Kidney glomerular epithelial cell (primary cell): ENCODE results near the gene PROCR.
"Not testable (repeated sequence)": the region's sequence is repeated elsewhere in the genome, so short reads cannot be mapped to it uniquely, and the experiment has no call there.

Experiments used
- DNase-seq: peaks from one replicate; lab custom pipeline; 2025; lab: John Stamatoyannopoulos, UW

Gene PROCR

DNA sequence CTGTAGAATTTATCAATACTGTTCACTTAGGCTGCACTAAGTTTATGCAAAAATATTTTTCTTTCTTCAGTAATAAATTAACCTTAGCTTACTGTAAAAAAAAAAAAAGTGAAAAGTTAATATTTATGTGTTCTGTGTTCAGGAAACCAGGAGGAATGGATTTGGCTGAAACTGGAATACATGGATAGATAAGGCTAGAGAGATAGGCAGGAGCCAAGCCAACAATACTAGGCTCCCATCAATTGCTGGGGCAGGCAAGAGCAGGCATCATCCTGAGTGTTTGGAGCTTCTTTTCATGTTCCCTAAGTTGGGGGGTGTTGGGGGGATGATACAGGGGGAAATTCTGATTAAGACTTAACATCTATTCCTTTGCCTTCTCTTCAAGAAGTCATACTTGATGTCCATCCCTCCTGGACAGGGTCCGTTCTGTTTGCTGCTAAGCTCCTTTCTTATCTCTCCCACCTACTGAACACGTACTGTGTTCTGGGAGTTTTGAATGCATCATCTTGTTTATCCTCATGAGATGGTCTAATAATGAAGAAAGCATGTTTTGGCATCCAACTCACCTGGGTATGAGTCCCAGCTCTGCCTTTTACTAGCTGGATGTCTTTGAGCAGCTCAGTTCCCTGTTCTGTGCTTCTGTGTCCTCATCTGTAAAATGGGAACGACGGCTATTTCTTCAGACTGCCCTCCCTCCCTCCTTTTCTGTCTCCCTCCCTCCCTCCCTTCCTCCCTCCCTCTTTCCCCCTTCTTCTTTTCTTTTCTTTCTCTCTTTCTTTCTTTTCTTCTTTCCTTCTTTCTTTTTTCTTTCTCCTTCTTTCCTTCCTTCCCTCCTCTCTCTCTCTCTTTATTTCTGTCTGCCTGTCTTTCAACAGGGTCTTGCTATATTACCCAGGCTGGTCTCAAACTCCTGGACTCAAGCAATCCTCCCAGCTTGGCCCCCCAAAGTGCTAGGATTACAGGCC, 6.4 kb upstream of the PROCR start:
- DNase-seq = no peak

DNA sequence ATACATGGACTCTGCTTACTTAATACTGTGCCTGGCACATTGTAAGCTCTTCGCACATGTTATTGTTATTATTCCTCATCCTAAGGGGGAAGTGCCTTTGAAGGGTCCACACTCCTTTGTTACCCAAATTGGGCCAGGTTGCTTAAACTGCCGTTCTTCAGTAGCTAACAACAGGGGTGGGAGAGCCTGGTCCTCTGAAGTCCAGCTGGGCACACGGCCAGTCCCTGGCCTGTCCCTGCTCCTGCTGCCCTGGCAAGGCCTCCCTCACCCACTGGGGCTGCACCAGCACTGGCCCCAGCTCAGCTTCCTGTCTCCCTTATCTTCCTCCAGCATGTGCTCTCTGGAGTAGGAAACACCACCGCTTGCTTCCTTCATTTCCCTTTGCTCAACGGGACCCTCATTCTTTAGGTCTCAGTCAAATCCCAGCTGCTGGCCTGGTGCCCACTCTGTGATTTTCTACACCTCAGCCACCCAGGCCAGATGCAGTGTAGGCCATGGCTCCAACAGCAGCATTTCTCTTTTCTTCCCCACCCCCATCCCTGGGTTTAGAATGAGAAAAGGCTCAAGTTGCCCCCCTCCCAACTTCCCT, 5.5 kb upstream of the PROCR start:
- no peak for DNase-seq

DNA sequence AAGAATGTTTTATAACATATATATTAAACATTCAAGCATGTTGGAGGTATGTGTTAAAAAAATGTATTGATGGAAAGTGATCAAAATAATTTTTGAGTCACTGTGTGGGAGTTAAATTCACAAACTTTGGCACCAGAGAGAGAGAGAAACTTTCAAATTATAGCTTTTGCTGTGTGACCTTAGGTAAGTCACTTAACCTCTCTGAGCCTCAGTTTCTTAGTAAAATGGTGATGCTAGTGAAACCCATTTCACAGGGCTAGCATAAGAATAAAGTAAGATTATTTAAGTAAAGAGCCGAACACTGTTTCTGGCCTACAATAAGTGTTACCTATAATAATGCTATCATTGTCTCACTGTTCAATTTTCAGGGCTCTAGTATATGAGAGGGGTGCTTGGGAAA, 4.1 kb upstream of the PROCR start:
- no peak for DNase-seq

DNA sequence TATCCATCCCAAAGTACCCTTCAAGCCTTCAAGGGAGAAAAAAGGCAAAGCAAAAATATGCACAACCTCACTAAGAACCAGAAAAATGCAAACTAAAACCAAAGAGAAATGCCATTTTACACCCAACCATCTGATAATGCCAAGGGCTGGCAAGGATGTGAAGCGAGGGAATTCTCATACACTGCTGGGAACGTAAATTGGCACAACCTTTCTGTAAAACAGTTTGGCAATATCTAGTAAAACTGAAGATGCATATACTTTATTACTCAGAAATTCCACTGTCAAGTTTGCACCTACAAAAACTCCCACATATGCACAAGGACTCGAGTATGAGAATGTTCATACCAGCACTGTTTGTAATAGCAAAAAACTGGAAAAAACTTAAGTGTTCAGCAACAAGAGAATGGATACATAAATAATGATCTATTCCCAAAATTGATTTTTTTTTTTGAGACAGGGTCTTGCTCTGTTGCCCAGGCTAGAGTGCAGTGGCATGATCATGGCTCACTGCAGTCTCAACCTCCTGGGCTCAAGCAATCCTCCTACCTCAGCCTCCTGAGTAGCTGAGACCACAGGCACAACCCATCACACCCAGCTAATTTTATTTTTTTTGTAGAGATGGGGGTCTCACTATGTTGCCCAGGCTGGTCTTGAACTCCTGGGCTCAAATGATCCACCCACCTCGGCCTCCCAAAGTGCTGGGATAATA, 3.0 kb upstream of the PROCR start:
- not testable (repeated sequence) for DNase-seq

DNA sequence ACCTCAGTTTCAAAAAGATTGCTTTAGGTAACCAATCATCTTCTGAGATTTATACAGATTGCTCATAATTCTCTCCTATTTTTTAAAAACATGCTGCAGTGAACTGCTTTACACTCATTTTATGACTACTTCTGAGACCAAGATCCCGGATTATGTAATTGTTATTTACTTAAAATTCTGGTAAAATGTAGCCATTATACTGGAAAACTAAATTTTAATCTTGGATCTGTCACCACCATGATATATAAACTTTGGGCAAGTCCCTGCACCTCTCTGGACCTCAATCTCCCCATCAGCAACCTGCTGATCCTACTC, 477 bp upstream of the PROCR start:
- DNase-seq = no peak

DNA sequence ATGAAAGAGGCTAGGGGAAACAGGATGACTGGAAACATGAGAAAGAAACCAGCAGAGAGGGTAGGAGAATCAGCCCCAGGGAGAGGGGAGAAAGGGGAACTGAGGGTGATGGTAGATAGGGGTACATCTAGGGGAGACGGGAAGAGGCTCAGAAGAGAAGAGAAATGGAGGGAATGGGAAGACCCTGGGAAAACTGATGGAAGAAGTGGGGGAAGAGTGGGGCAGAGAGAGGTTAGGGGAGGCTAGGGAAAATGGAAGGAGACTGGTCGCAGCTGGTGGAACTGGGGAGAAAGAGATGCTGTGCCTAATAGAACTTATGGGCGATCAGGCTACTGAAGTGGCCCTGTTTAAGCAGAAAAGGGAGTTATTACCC, 548 bp downstream of the PROCR start:
- no peak for DNase-seq

DNA sequence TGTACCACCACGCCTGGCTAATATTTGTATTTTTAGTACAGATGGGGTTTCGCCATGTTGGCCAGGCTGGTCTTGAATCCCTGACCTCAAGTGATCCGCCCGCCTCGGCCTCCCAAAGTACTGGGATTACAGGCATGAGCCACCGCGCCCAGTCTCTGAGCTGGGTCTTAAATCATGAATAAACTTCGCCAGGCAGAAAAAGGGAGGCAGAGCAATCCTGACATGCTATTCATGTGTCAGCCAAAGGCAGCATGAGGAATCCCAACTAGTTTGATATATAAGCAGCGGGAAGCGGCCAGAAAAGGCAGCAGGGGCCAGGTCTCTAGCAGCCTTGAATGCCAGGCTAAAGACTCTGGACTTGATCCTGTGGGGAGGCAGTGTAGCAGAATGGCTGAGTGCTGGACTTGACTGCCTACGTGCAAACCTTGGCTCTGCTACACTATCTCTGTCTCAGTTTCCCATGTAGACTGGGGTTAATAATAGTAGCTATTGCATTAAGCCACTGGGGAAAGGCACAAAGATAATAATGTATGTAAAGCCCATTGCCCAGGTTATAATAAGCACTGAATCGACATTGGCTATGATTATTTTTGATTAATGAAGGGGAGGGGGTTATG, 1.8 kb downstream of the PROCR start:
- no peak for DNase-seq

DNA sequence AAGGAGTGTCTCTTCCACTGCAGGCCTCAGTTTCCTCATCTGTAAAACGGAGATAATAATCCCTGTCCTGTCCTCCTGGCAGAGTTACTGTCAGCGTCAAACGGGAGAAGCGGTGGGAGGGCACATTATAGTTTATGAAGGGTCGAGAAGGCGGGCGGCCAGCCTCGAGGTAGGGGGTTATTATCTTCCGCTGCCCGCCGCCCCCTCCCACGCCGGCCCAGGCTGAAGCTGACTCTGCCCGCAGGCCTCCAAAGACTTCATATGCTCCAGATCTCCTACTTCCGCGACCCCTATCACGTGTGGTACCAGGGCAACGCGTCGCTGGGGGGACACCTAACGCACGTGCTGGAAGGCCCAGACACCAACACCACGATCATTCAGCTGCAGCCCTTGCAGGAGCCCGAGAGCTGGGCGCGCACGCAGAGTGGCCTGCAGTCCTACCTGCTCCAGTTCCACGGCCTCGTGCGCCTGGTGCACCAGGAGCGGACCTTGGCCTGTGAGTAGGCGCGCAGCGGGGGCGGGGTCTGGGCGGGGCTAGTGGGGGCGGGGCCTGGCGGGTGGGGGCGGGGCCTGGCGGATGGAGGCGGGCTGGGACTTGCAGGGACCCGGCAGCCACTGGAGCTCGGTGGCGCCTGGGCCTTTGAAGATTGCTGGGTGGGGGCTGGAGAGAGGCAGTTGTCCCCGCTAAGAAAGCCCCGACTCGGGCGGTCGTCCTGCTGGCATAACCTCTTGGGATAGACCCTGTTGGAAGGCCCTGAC, 2.8 kb downstream of the PROCR start:
- DNase-seq = no peak

DNA sequence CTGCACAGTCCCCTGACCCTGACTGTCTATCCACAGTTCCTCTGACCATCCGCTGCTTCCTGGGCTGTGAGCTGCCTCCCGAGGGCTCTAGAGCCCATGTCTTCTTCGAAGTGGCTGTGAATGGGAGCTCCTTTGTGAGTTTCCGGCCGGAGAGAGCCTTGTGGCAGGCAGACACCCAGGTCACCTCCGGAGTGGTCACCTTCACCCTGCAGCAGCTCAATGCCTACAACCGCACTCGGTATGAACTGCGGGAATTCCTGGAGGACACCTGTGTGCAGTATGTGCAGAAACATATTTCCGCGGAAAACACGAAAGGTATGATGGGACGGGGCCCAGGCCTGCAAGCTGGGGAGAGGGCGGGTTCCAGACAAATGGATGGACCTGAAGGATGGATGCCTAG, 4.3 kb downstream of the PROCR start:
- no peak for DNase-seq

DNA sequence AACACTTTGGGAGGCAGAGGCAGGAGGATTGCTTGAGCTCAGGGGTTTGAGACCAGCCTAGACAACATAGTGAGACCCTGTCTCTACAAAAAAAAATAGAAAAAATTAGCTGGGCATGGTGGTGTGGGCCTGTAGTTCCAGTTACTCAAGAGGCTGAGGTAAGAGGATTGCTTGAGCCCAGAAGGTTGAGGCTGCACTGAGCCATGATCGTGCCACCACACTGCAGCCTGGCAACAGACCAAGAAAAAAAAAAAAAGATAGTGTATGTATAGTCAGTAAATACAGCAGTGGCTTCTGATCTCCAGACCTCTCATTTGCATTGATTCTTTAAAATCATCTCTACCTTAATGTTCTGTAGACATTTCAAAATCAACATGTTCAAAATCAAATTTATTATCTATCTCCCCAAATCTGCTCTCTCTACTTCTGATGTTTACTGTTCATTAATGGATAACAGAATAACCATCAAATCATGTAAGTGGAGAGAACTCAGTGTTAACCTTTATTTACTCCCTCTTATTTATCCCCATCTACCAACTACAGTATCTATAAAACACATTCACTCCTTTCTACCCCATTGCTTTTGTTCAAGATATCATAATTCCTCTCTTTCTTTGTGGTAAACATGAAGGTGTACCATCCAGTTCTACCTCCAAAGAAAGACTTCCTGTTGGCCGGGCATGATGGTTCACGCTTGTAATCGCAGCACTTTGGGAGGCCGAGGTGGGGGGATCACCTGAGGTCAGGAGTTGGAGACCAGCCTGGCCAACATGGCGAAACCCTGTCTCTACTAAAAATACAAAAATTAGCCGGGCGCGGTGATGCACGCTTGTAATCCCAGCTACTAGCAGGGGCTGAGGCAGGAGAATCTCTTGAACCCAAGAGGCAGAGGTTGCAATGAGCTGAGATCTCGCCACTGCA, 7.7 kb downstream of the PROCR start:
- DNase-seq = no peak

DNA sequence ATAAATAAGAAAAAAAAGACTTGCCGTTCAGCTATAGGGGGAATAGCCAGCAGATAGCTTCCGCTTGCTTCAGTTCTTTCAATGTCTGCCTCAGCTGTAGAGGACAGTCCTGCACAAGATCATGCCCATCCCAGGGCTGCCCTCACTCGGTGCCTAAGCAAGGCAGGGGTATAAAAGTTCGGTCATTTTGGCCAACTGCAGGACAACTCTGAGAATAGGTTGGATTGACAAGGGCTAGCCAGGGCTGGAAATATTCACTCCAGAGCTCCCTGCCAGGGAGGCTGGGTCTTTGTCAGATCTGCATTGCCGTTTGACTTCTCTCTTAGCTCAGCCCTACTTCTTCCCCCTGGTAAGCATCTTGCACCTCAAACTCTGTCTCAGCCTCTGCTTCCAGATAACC, 8.4 kb downstream of the PROCR start:
- DNase-seq = no peak

DNA sequence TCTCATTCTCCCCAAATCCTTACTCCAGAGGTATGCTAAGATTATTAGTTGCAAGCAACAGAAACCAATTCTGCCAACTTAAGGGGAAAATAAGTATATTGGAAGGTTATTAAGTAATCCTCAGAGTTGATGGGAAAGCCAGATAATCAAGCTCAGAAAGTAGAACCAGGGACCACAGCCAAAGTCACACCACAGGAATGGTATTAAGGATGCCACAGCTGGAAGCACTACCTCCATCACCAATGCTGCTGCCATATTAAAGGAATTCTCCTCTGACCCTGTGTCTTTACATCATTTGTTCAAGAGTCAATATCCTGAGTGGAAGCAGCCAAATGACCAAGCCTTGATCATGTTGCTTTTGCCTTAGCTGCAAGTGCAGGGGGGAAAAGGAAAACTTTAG, 9.9 kb downstream of the PROCR start:
- no peak for DNase-seq

DNA sequence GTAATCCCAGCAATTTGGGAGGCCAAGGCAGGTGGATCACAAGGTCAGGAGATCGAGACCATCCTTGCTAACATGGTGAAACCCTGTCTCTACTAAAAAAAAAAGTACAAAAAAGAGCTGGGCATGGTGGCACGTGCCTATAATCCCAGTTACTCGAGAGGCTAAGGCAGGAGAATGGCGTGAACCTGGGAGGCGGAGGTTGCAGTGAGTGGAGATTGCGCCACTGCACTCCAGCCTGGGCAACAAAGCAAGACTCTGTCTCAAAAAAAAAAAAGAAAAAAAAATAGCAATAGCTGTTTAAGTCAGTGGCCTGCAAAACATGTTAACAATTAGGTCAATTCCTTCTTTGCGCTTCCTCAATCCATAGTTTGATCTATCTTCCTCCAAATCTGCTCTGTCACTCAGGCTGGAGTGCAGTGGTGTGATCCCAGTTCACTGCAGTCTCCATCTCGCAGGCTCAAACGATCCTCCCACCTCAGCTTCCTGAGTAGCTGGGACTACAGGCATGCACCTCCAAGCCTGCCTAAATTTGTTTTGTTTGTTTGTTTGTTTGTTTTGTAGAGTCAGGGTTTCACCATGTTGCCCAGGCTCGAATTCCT, 14.9 kb downstream of the PROCR start:
- not testable (repeated sequence) for DNase-seq

DNA sequence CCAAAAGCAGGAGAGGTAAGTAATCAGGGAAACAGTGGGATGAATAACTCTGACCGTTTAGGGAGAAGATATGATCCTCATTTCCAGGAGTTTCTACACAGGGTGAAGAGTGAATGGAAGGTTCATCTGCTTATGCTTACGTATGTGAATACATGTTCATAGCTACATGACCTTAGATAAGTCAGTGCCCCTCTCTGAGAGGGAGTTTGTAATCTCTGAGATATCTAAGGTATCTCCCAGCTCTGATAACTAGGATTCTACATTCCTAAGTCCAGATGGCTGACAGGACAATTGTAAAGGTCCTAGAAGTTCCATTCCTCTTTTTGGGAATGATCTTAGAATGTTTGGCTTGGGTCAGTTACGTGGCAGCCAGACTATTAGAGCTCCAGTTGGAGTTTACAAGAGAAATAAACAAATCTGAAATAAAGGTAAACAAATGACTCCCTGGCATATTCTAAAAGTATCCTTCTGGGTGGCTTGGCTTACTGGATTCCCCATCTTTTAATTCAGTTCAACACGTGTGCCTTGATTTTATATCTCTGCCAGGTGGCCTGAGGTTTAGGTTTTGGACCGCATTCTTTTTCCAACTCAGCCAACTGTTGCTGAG, 15.8 kb downstream of the PROCR start:
- DNase-seq = no peak

DNA sequence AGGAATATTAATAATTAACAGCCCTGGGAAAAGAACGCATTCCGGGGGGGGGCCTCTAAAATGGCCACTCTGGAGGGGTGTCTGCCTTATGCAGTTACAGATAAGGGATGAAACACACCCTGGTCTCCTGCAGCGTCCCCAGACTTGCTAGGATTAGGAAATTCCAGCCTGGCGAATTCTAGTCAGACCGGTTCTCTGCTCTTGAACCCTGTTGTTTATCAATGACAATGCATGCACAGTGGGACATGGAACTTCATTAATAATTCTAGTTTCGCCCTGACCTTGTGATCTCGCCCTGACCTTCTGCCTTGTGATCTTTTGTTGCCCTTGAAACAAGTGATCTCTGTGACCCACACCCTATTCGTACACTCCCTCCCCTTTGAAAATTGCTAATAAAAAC, 17.4 kb downstream of the PROCR start:
- not testable (repeated sequence) for DNase-seq

DNA sequence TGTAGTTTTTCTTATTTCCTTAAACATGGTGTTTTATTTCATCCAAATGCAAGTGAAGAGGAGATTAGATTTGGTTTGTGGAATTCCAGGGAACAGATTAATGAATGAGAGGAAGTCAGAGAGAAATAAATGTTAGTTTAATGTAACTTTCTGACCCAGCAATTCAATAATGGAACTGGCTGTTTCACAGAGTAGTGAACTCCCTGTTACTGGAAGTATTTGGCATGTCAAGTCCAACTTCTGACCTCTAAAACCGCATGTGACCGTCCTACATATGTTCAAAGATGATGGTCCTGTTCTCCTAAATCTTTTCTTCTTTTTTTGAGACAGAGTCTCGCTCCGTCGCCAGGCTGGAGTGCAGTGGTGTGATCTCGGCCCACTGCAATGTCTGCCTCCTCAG, 18.7 kb downstream of the PROCR start:
- no peak for DNase-seq

DNA sequence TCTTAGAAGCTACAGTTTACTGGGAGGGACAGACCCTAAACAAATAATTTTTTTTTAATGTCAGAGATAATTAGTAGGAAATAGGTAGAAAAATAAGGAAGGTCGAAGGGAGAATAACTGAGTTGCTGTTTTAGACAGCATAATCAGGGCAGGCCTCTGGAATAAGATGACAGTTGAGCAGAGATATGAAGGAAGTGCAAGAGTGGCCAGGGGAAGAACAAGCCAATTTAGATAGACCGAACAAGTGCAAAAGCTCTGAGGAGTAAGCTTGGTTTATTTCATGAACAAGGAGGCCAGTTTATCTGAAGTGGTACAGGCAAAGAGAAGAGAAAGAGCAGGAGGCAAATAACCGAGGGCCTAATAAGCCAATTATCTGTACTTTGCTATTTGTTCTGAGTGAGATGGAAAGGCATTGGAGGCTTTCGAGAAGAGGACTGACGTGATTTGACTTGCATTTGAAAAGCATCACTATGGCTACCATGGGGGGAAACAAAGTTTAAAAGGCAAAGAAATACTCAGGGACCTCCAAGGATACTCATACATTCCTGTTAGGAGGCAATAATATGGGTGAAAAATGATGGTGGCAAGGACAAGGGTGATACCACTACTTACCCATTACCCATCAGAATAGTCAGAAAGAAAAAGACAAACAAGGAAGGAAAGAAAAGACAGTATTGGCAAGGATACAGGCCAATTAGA, 19.7 kb downstream of the PROCR start:
- no peak for DNase-seq

DNA sequence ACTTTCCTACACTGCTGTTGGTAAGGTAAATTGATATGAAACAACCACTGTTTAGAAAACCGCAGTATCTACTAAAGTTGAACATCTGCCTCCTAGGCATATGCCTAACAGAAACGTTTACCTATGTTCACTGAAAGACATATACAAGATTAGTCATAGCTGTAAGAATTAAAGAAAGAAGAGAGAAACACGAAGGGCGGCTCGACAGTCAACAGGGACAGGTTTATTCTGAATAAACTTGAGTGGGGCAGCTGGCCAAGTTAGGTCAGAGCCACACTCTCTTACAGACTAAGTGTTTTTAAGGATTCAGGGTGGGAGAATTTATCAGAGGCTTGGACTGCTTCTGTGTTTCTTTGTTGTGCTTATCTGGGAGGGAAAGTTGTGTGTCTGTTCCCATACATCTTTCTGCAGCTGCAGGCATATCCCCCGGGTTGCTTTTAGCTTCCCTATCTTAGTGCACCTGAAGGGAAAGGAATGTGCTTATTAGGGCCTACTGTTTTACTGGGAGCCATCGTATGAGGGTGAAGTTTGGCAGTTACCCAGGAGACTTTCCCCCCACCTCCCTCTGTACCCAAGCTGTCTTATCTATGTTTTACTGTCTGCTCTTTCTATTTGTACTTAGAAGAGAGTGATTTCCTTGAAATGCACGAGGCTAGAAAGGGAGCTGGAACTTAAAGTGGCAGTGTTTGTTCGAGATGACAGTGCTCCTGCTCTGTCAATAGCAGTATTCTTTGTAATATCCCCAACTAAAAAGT, 20.4 kb downstream of the PROCR start:
- DNase-seq = no peak
